ENCODE measurements around the gene ROS1. TPM values are rescaled to one million over a fixed set of nuclear protein-coding genes. Genes with fewer than 3 reads are reported as not detected.

Gene ROS1
- polyA plus RNA-seq, 1 experiment: not detected

DNA sequence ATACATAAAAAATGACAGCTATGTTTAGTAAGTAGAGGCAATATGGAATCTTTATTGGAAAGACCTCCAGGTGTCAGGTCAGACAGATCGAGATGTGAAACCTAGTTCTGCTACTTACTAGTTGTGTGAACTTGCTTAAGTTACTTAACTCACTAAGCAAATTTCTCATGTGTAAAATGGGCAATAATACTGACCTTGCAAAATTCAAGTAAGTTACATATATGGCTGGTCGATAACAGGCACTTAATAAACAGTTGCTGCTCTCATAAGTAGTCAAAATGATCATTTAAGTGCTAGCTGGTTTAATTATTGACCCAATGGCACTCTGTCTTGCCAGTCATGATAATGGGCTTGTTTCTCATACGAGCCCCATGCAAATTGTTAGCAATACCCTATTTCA is 114.4 kb downstream of the ROS1 start:
- no peak for TF ChIP-seq CTCF (IDR thresholded peaks at IDR 0.05; ENCODE audit: low read depth, low read length)
- no peaks in the 10 kb centered on the region for H3K9me3 ChIP-seq (ENCODE audit: control insufficient read depth, insufficient read depth, low read length)
- H3K27me3 ChIP-seq (ENCODE audit: control insufficient read depth, insufficient read depth, low read length): no peaks in the 10 kb centered on the region
- no peak overlapping the region for H3K27ac ChIP-seq (ENCODE audit: low read depth, low read length)
- H3K4me3 ChIP-seq (ENCODE audit: low read depth, low read length): no peak overlapping the region
- DNase-seq (ENCODE audit: low read depth, low spot score): no peak
- ChIA-PET POLR2A (no interaction called here), CTCF (no interaction called here)

GRCh38 chr6:117309611-117310010 is 116.1 kb downstream of the ROS1 start:
- no peak for DNase-seq (ENCODE audit: low read depth, low spot score)
- no peak overlapping the region for H3K27ac ChIP-seq (ENCODE audit: low read depth, low read length)
- CTCF ChIA-PET: no interaction called here
- H3K4me3 ChIP-seq (ENCODE audit: low read depth, low read length): no peak overlapping the region
- H3K9me3 ChIP-seq (ENCODE audit: control insufficient read depth, insufficient read depth, low read length): no peaks in the 10 kb centered on the region
- POLR2A ChIA-PET: no interaction called here
- no peak for TF ChIP-seq CTCF (IDR thresholded peaks at IDR 0.05; ENCODE audit: low read depth, low read length)
- no peaks in the 10 kb centered on the region for H3K27me3 ChIP-seq (ENCODE audit: control insufficient read depth, insufficient read depth, low read length)

GRCh38 chr6:117309069-117309468 is 116.7 kb downstream of the ROS1 start:
- ChIA-PET POLR2A (no interaction called here), CTCF (no interaction called here)
- Histone ChIP-seq H3K27ac (ENCODE audit: low read depth, low read length) (no peak overlapping the region), H3K27me3 (ENCODE audit: control insufficient read depth, insufficient read depth, low read length) (no peaks in the 10 kb centered on the region), H3K4me3 (ENCODE audit: low read depth, low read length) (no peak overlapping the region), H3K9me3 (ENCODE audit: control insufficient read depth, insufficient read depth, low read length) (no peaks in the 10 kb centered on the region)
- no peak for TF ChIP-seq CTCF (IDR thresholded peaks at IDR 0.05; ENCODE audit: low read depth, low read length)
- DNase-seq (ENCODE audit: low read depth, low spot score): no peak

GRCh38 chr6:117307655-117308054 is 118.1 kb downstream of the ROS1 start:
- Histone ChIP-seq H3K9me3 (ENCODE audit: control insufficient read depth, insufficient read depth, low read length) (no peaks in the 10 kb centered on the region), H3K27ac (ENCODE audit: low read depth, low read length) (no peak overlapping the region), H3K4me3 (ENCODE audit: low read depth, low read length) (no peak overlapping the region), H3K27me3 (ENCODE audit: control insufficient read depth, insufficient read depth, low read length) (no peaks in the 10 kb centered on the region)
- no peak for DNase-seq (ENCODE audit: low read depth, low spot score)
- TF ChIP-seq CTCF (IDR thresholded peaks at IDR 0.05; ENCODE audit: low read depth, low read length): no peak
- ChIA-PET POLR2A (no interaction called here), CTCF (no interaction called here)

GRCh38 chr6:117306227-117306790 is 119.4 kb downstream of the ROS1 start:
- POLR2A ChIA-PET: no interaction called here
- TF ChIP-seq CTCF (IDR thresholded peaks at IDR 0.05; ENCODE audit: low read depth, low read length): no peak
- Histone ChIP-seq H3K9me3 (ENCODE audit: control insufficient read depth, insufficient read depth, low read length) (no peaks in the 10 kb centered on the region), H3K27me3 (ENCODE audit: control insufficient read depth, insufficient read depth, low read length) (no peaks in the 10 kb centered on the region), H3K27ac (ENCODE audit: low read depth, low read length) (no peak overlapping the region), H3K4me3 (ENCODE audit: low read depth, low read length) (no peak overlapping the region)
- CTCF ChIA-PET: interaction anchor here (0.6 kb wide), 1 partner anchor 41 kb away, joined by 4 read pairs; the partner anchor contains the start of gene VGLL2
- DNase-seq (ENCODE audit: low read depth, low spot score): no peak

Data from AG04450 (cell line).